B cell (primary cell): ENCODE data around the gene EFNB3. TPM values are rescaled to one million over a fixed set of nuclear protein-coding genes. Genes with fewer than 3 reads are reported as not detected.

Experiments
- ATAC-seq: fragments of 200-7000 bp; cut with Tn5 transposase; one replicate; pipeline ENCODE4 v1.10.0; 2021; ENCODE audit warnings: low read depth, mild to moderate bottlenecking, moderate number of reproducible peaks, moderate library complexity
- CTCF ChIA-PET: fragments of 350-600 bp; sonication (Branson Sonifier 250); formaldehyde crosslinking; loops from one replicate; lab custom pipeline; 2021; ENCODE audit warnings: antibody characterized with exemption, inconsistent platforms; lab: Charles Lee
- POLR2A ChIA-PET: fragments of 350-600 bp; sonication (Branson Sonifier 250); formaldehyde crosslinking; loops from one replicate; lab custom pipeline; 2021; ENCODE audit warnings: antibody characterized with exemption; lab: Charles Lee
- DNase-seq: peaks from one replicate; pipeline ENCODE4 v3.0.0; 2013
- H2AFZ ChIP-seq: 2 replicates; pipeline ENCODE4 v1.6.1; 2012; ENCODE audit warnings: mild to moderate bottlenecking, low read depth, low read length; ENCODE audit not compliant: insufficient read depth, poor library complexity, severe bottlenecking
- H3K27ac ChIP-seq, 2 donors: 1 replicate in 1 of 2; 2 replicates in 1 of 2; pipeline ENCODE4 v1.5.1; 2012 to 2013; ENCODE audit warnings: low read length in 2 of 2, mild to moderate bottlenecking in 2 of 2, moderate library complexity in 1 of 2
- H3K27me3 ChIP-seq, 4 experiments: fragments of 200-600 bp in 1 of 4; sonication (generic) in 1 of 4; replicated peaks in 1 of 4; 1 replicate in 2 of 4; 2 replicates in 2 of 4; pipeline versions ENCODE4 v1.6.1 to v1.7.0; 2013 to 2016; ENCODE audit warnings: low read length in 3 of 4, mild to moderate bottlenecking in 2 of 4, mixed read lengths in 1 of 4, moderate library complexity in 1 of 4; ENCODE audit not compliant: insufficient read depth in 4 of 4, control insufficient read depth in 3 of 4; ENCODE audit errors: control extremely low read depth in 1 of 4
- H3K36me3 ChIP-seq, 2 experiments: replicated peaks in 1 of 2; 1 replicate in 1 of 2; 2 replicates in 1 of 2; pipeline versions ENCODE4 v1.6.1 to v1.7.1; 2013; ENCODE audit warnings: low read length in 1 of 2; ENCODE audit not compliant: insufficient read depth in 2 of 2, control insufficient read depth in 1 of 2; ENCODE audit errors: control extremely low read depth in 1 of 2, extremely low read depth in 1 of 2
- H3K4me1 ChIP-seq, 2 donors: fragments of 200-600 bp in 1 of 2; sonication (generic) in 1 of 2; 1 replicate in 1 of 2; 2 replicates in 1 of 2; pipeline versions ENCODE4 v1.5.1 to v1.6.1; 2013 to 2017; ENCODE audit warnings: low read length in 2 of 2; ENCODE audit not compliant: control insufficient read depth in 2 of 2, insufficient read depth in 2 of 2
- H3K4me2 ChIP-seq: replicated peaks from 2 replicates; pipeline ENCODE3; 2012; ENCODE audit warnings: mild to moderate bottlenecking, low read depth, low read length; ENCODE audit not compliant: poor library complexity, severe bottlenecking
- H3K4me3 ChIP-seq, 5 experiments: fragments of 200-600 bp in 1 of 5; sonication (generic) in 1 of 5; 1 replicate in 3 of 5; 2 replicates in 2 of 5; pipeline versions ENCODE4 v1.5.1 to v1.7.0; 2011 to 2016; ENCODE audit warnings: low read length in 4 of 5, mild to moderate bottlenecking in 4 of 5, low read depth in 2 of 5, control low read depth in 1 of 5, moderate library complexity in 1 of 5; ENCODE audit not compliant: insufficient read depth in 1 of 5; ENCODE audit errors: control extremely low read depth in 1 of 5, extremely low read depth in 1 of 5
- H3K79me2 ChIP-seq: fragments of 200-600 bp; sonication (generic); one replicate; pipeline ENCODE4 v1.6.0; 2016; ENCODE audit warnings: low read length; ENCODE audit not compliant: control insufficient read depth, insufficient read depth
- H3K9ac ChIP-seq: fragments of 200-600 bp; sonication (generic); 2 replicates; pipeline ENCODE4 v1.6.1; 2017; ENCODE audit warnings: mild to moderate bottlenecking, low read length, moderate library complexity
- H3K9me3 ChIP-seq, 3 donors: one replicate each; pipeline versions ENCODE4 v1.6.1 to v1.7.1; 2013; ENCODE audit warnings: low read length in 2 of 3; ENCODE audit not compliant: control insufficient read depth in 2 of 3, insufficient read depth in 1 of 3; ENCODE audit errors: control extremely low read depth in 1 of 3
- H4K20me1 ChIP-seq: 2 replicates; pipeline ENCODE4 v1.6.0; 2012; ENCODE audit warnings: mild to moderate bottlenecking, low read length; ENCODE audit not compliant: insufficient read depth, control insufficient read depth, poor library complexity, severe bottlenecking
- H3K27ac Mint-ChIP-seq: one replicate; pipeline ENCODE4 v1.8.0; 2021; ENCODE audit warnings: mixed read lengths
- H3K27me3 Mint-ChIP-seq: one replicate; pipeline ENCODE4 v1.8.0; 2021; ENCODE audit warnings: mixed read lengths
- H3K4me1 Mint-ChIP-seq: one replicate; pipeline ENCODE4 v1.8.0; 2021; ENCODE audit warnings: mixed read lengths
- H3K4me3 Mint-ChIP-seq: one replicate; pipeline ENCODE4 v1.8.0; 2021; ENCODE audit warnings: mixed read lengths
- H3K9me3 Mint-ChIP-seq: one replicate; pipeline ENCODE4 v1.8.0; 2022; ENCODE audit warnings: mixed read lengths; ENCODE audit not compliant: insufficient read depth
- CTCF ChIP-seq: fragments of 200-600 bp; IDR thresholded peaks from one replicate; pipeline ENCODE4 v1.8.0; 2022; ENCODE audit warnings: antibody characterized with exemption, mild to moderate bottlenecking
- EZH2 ChIP-seq: IDR thresholded peaks from 2 replicates; pipeline ENCODE4 v1.6.1; 2012; ENCODE audit warnings: borderline replicate concordance, low read depth, mild to moderate bottlenecking, moderate library complexity, low read length; ENCODE audit not compliant: insufficient read depth, poor library complexity, severe bottlenecking
- WGBS: methylation state at CpG from one replicate; pipeline ENCODE4 v1.1.5; 2013; ENCODE audit warnings: missing lambda C conversion rate; ENCODE audit not compliant: insufficient coverage; 5-methylcytosine and 5-hydroxymethylcytosine counted together
- intact Hi-C: fragments of 100-400 bp; cut with micrococcal nuclease; formaldehyde crosslinking; loops from one replicate; pipeline ENCODE4 v1.10.0; 2022
- polyA plus RNA-seq: library from polyadenylated mRNA; depleted of rRNA; stranded (reverse); fragments of >200 nt; gene quantifications from 2 replicates; pipeline ENCODE4 v1.2.3, GENCODE V29; 2012
- total RNA-seq, 2 donors: library from RNA; stranded (reverse); fragments of 120-200 nt in 1 of 2; gene quantifications; 1 replicate in 1 of 2; 2 replicates in 1 of 2; pipeline versions ENCODE4 v1.2.3 to v1.2.4, GENCODE V29; 2013 to 2022

EFNB3 gene
- total and polyA plus RNA-seq, 2 donors (not counting 1 experiment from before 2014, with no cell fraction given): not detected

- Histone ChIP-seq H3K27ac (no peak overlapping the region), H4K20me1 (peaks cover 54% of the 10 kb centered on the region), H3K9ac (no peak overlapping the region), H3K36me3 (peaks cover 15 to 35% of the 10 kb centered on the region in 2 experiments), H3K4me1 (no peaks in the 10 kb centered on the region), H3K9me3 (peaks cover 3 to 9% (median 8%) of the 10 kb centered on the region in 3 donors), H3K27me3 (no peaks in the 10 kb centered on the region), H3K4me2 (no peak overlapping the region), H3K4me3 (no peak overlapping the region), H2AFZ (no peak overlapping the region), H3K79me2 (peaks cover 63% of the 10 kb centered on the region)
- no peak for ATAC-seq
- POLR2A ChIA-PET: interaction anchor here (0.7 to 1.2 kb wide), 2 partner anchors 10 to 471 kb away, joined by 3 to 4 read pairs; partner anchors contain the start of gene TP53
- no peak for DNase-seq
- CTCF ChIA-PET: interaction anchor here (2.3 kb wide), 1 partner anchor 10 kb away, joined by 6 read pairs; the partner anchor contains the start of genes TP53 and WRAP53
- intact Hi-C loops: no loop called here
- Mint-ChIP-seq H3K27ac (no peak overlapping the region), H3K27me3 (no peaks in the 10 kb centered on the region), H3K4me3 (no peak overlapping the region), H3K9me3 (no peaks in the 10 kb centered on the region), H3K4me1 (peaks cover 9% of the 10 kb centered on the region)
- 93% methylated on average over 7 of the region's 10 CpGs for WGBS
- TF ChIP-seq EZH2 (no peak), CTCF (no peak)
Observed at GRCh38 chr17:7677388-7678067, 27.5 kb upstream of the EFNB3 start.
